ENCODE results near the gene SUGT1.
"Not testable (repeated sequence)": the region's sequence is repeated elsewhere in the genome, so short reads cannot be mapped to it uniquely, and the experiment has no call there.

SUGT1 gene

GRCh38 chr13:52707375-52707774 lies 54.7 kb downstream of the SUGT1 start:
- H3F3A ChIP-seq (ENCODE audit: insufficient read depth) = no peaks in the 10 kb centered on the region
- no peaks in the 10 kb centered on the region for H3K9me3 ChIP-seq (ENCODE audit: insufficient read depth, low read length)
- no peaks in the 10 kb centered on the region for H3K27me3 ChIP-seq (ENCODE audit: low read length)
- H3K9me2 ChIP-seq (replicated peaks; ENCODE audit: insufficient read depth, low read length) = no peaks in the 10 kb centered on the region
- no peak overlapping the region for H3K4me2 ChIP-seq (ENCODE audit: low read depth, low read length, poor library complexity, severe bottlenecking)
- TF ChIP-seq CTCF (IDR thresholded peaks at IDR 0.05; ENCODE audit: insufficient read depth, low read length, poor library complexity, severe bottlenecking) (no peak), EZH2phosphoT487 (conservative IDR thresholded peaks at IDR 0.05; ENCODE audit: low read length) (no peak)
- no peaks in the 10 kb centered on the region for H3K79me2 ChIP-seq (ENCODE audit: insufficient read depth, low read length)
- H3K9ac ChIP-seq (ENCODE audit: low read length) = no peak overlapping the region
- no peaks in the 10 kb centered on the region for H3K36me3 ChIP-seq (ENCODE audit: low read length)
- no peak overlapping the region for H3K4me3 ChIP-seq (ENCODE audit: insufficient read depth, low read length, poor library complexity, severe bottlenecking)
- no peaks in the 10 kb centered on the region for H4K20me1 ChIP-seq (ENCODE audit: low read depth, low read length)
- no peak overlapping the region for H2AFZ ChIP-seq (ENCODE audit: low read depth, low read length, severe bottlenecking)
- H3K27ac ChIP-seq (ENCODE audit: low read depth, low read length) = no peak overlapping the region

DNA sequence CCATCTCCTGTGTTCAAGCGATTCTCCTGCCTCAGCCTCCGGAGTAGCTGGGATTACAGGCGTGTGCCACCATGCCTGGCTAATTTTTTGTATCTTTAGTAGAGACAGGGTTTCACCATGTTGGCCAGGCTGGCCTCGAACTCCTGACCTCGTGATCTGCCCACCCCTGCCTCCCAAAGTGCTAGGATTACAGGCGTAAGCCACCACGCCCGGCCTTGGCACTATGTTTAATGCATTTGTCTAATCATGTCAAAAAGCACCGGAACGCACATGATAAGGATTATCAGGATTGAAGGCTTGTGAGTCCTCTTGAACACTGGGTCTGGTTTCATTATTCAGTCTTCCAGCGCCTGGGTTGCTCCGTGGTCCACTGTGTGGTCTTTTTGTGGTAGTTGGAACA lies 55.6 kb downstream of the SUGT1 start:
- not testable (repeated sequence) for H3K9me2 ChIP-seq (replicated peaks; ENCODE audit: insufficient read depth, low read length); H3K79me2 ChIP-seq (ENCODE audit: insufficient read depth, low read length); H3F3A ChIP-seq (ENCODE audit: insufficient read depth); H3K9ac ChIP-seq (ENCODE audit: low read length); H3K27ac ChIP-seq (ENCODE audit: low read depth, low read length); H3K9me3 ChIP-seq (ENCODE audit: insufficient read depth, low read length); H3K36me3 ChIP-seq (ENCODE audit: low read length); H4K20me1 ChIP-seq (ENCODE audit: low read depth, low read length); H3K4me2 ChIP-seq (ENCODE audit: low read depth, low read length, poor library complexity, severe bottlenecking); H2AFZ ChIP-seq (ENCODE audit: low read depth, low read length, severe bottlenecking); H3K4me3 ChIP-seq (ENCODE audit: insufficient read depth, low read length, poor library complexity, severe bottlenecking); H3K27me3 ChIP-seq (ENCODE audit: low read length)

- Histone ChIP-seq H3K4me2 (ENCODE audit: low read depth, low read length, poor library complexity, severe bottlenecking) (no peak overlapping the region), H4K20me1 (ENCODE audit: low read depth, low read length) (no peaks in the 10 kb centered on the region), H3K36me3 (ENCODE audit: low read length) (no peaks in the 10 kb centered on the region), H3K27me3 (ENCODE audit: low read length) (no peaks in the 10 kb centered on the region), H3K9ac (ENCODE audit: low read length) (no peak overlapping the region), H3K4me3 (ENCODE audit: insufficient read depth, low read length, poor library complexity, severe bottlenecking) (no peak overlapping the region), H3K9me2 (replicated peaks; ENCODE audit: insufficient read depth, low read length) (no peaks in the 10 kb centered on the region), H2AFZ (ENCODE audit: low read depth, low read length, severe bottlenecking) (no peak overlapping the region), H3K9me3 (ENCODE audit: insufficient read depth, low read length) (no peaks in the 10 kb centered on the region), H3K27ac (ENCODE audit: low read depth, low read length) (no peak overlapping the region), H3F3A (ENCODE audit: insufficient read depth) (no peaks in the 10 kb centered on the region), H3K79me2 (ENCODE audit: insufficient read depth, low read length) (no peaks in the 10 kb centered on the region)
- TF ChIP-seq CTCF (IDR thresholded peaks at IDR 0.05; ENCODE audit: insufficient read depth, low read length, poor library complexity, severe bottlenecking) (no peak), EZH2phosphoT487 (conservative IDR thresholded peaks at IDR 0.05; ENCODE audit: low read length) (no peak)
These were observed 58.6 kb downstream of the SUGT1 start for GRCh38 chr13:52711286-52711685.

DNA sequence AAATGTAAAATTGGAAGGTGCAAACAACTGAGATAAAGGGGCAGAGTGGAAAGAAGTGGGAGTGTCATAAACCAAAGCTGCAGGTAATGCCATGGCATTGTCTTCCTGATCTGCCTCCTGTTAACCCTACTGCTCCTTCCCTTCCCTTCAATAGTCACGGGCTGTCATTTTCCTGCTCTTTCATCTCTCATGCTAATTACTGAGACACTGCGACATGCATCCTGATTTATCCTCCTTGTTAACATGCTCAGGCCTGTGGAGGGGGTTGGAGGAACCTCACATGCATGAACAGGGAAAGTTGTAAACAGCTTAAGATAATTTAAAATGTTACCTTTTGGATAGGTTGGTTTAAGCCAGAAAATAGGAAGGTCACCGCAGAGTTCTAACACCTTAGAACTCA lies 59.7 kb downstream of the SUGT1 start:
- H3K79me2 ChIP-seq (ENCODE audit: insufficient read depth, low read length) = no peaks in the 10 kb centered on the region
- H3K4me2 ChIP-seq (ENCODE audit: low read depth, low read length, poor library complexity, severe bottlenecking) = no peak overlapping the region
- no peak overlapping the region for H3K27ac ChIP-seq (ENCODE audit: low read depth, low read length)
- no peak overlapping the region for H3K4me3 ChIP-seq (ENCODE audit: insufficient read depth, low read length, poor library complexity, severe bottlenecking)
- H3K36me3 ChIP-seq (ENCODE audit: low read length) = no peaks in the 10 kb centered on the region
- TF ChIP-seq CTCF (IDR thresholded peaks at IDR 0.05; ENCODE audit: insufficient read depth, low read length, poor library complexity, severe bottlenecking) = no peak
- TF ChIP-seq EZH2phosphoT487 (conservative IDR thresholded peaks at IDR 0.05; ENCODE audit: low read length) = no peak
- no peaks in the 10 kb centered on the region for H3K9me3 ChIP-seq (ENCODE audit: insufficient read depth, low read length)
- H3K9me2 ChIP-seq (replicated peaks; ENCODE audit: insufficient read depth, low read length) = no peaks in the 10 kb centered on the region
- H4K20me1 ChIP-seq (ENCODE audit: low read depth, low read length) = no peaks in the 10 kb centered on the region
- no peaks in the 10 kb centered on the region for H3K27me3 ChIP-seq (ENCODE audit: low read length)
- H3K9ac ChIP-seq (ENCODE audit: low read length) = no peak overlapping the region
- no peaks in the 10 kb centered on the region for H3F3A ChIP-seq (ENCODE audit: insufficient read depth)
- H2AFZ ChIP-seq (ENCODE audit: low read depth, low read length, severe bottlenecking) = no peak overlapping the region
